SU-DHL-6 (cell line): ENCODE measurements around the gene AFF3.

Source experiments
- EZH2phosphoT487 ChIP-seq: fragments of 200-600 bp; sonication (generic), shearing (Covaris generic); conservative IDR thresholded peaks from 2 replicates; pipeline ENCODE4 v1.6.1; 2018; ENCODE audit warnings: mild to moderate bottlenecking, antibody characterized with exemption, low read length, moderate library complexity, mixed read lengths
- TF ChIP-seq, protein P1 (sequence below): fragments of 200-600 bp; sonication (generic); IDR thresholded peaks from one replicate; pipeline ENCODE4 v1.5.1; 2017; ENCODE audit warnings: antibody characterized with exemption, mild to moderate bottlenecking, low read length, moderate library complexity; ENCODE audit not compliant: insufficient read depth, poor library complexity, severe bottlenecking

DNA sequence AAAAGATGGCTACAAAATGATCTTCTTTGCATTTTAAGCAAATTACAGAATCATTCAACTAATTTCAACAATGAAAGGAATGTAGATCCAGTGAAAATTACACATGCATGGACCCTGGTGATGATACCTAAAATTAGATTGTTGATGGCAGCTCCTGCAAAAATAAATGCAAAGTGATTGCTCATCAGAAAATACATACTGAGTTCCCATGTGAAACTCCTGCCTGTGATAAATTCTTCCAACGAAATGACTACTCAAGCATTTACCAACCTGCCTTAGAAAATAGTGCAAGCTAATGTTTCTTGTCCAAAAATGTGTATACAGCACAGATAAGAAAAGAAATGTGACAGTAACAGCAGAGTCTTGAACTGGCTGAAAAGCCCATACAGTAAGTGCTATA, 352.5 kb downstream of the AFF3 start:
- TF ChIP-seq, protein P1, sequence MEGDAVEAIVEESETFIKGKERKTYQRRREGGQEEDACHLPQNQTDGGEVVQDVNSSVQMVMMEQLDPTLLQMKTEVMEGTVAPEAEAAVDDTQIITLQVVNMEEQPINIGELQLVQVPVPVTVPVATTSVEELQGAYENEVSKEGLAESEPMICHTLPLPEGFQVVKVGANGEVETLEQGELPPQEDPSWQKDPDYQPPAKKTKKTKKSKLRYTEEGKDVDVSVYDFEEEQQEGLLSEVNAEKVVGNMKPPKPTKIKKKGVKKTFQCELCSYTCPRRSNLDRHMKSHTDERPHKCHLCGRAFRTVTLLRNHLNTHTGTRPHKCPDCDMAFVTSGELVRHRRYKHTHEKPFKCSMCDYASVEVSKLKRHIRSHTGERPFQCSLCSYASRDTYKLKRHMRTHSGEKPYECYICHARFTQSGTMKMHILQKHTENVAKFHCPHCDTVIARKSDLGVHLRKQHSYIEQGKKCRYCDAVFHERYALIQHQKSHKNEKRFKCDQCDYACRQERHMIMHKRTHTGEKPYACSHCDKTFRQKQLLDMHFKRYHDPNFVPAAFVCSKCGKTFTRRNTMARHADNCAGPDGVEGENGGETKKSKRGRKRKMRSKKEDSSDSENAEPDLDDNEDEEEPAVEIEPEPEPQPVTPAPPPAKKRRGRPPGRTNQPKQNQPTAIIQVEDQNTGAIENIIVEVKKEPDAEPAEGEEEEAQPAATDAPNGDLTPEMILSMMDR, result no peak
- no peak for TF ChIP-seq EZH2phosphoT487
